ENCODE measurements around the gene ZCCHC24.

Gene ZCCHC24

GRCh38 chr10:79380125-79380945, 65.1 kb downstream of the ZCCHC24 start:
- no peak overlapping the region for H3K27ac ChIP-seq (ENCODE audit: low read depth, low read length)
- H3K4me1 ChIP-seq (ENCODE audit: control insufficient read depth, low read length) = no peaks in the 10 kb centered on the region
- H3K36me3 ChIP-seq (ENCODE audit: control insufficient read depth, low read length) = no peaks in the 10 kb centered on the region
- no peaks in the 10 kb centered on the region for H3K27me3 ChIP-seq (ENCODE audit: control insufficient read depth, low read length)
- TF ChIP-seq CTCF (IDR thresholded peaks at IDR 0.05; ENCODE audit: low read depth, low read length, poor library complexity, severe bottlenecking) = no peak
- TF ChIP-seq EZH2phosphoT487 (IDR thresholded peaks at IDR 0.05; ENCODE audit: borderline replicate concordance, low read length) = no peak
- no peak overlapping the region for H3K4me2 ChIP-seq (ENCODE audit: low read length)
- no peaks in the 10 kb centered on the region for H3K79me2 ChIP-seq (ENCODE audit: control insufficient read depth, low read length)
- H3F3A ChIP-seq (ENCODE audit: control insufficient read depth, insufficient read depth) = no peaks in the 10 kb centered on the region
- no peaks in the 10 kb centered on the region for H3K9me3 ChIP-seq (ENCODE audit: control insufficient read depth, insufficient read depth, low read length)
- no peak overlapping the region for H3K4me3 ChIP-seq (ENCODE audit: low read length)
- no peaks in the 10 kb centered on the region for H3K9me2 ChIP-seq (replicated peaks; ENCODE audit: control insufficient read depth, low read length)
- H4K20me1 ChIP-seq (ENCODE audit: control insufficient read depth, insufficient read depth, low read depth, low read length) = no peaks in the 10 kb centered on the region

GRCh38 chr10:79379512-79380124, 65.8 kb downstream of the ZCCHC24 start:
- H3K79me2 ChIP-seq (ENCODE audit: control insufficient read depth, low read length) = no peaks in the 10 kb centered on the region
- H3K27ac ChIP-seq (ENCODE audit: low read depth, low read length) = no peak overlapping the region
- H3F3A ChIP-seq (ENCODE audit: control insufficient read depth, insufficient read depth) = no peaks in the 10 kb centered on the region
- no peak for TF ChIP-seq EZH2phosphoT487 (IDR thresholded peaks at IDR 0.05; ENCODE audit: borderline replicate concordance, low read length)
- TF ChIP-seq CTCF (IDR thresholded peaks at IDR 0.05; ENCODE audit: low read depth, low read length, poor library complexity, severe bottlenecking) = no peak
- no peaks in the 10 kb centered on the region for H3K9me3 ChIP-seq (ENCODE audit: control insufficient read depth, insufficient read depth, low read length)
- H3K4me2 ChIP-seq (ENCODE audit: low read length) = no peak overlapping the region
- H4K20me1 ChIP-seq (ENCODE audit: control insufficient read depth, insufficient read depth, low read depth, low read length) = no peaks in the 10 kb centered on the region
- H3K4me1 ChIP-seq (ENCODE audit: control insufficient read depth, low read length) = no peaks in the 10 kb centered on the region
- no peaks in the 10 kb centered on the region for H3K36me3 ChIP-seq (ENCODE audit: control insufficient read depth, low read length)
- H3K9me2 ChIP-seq (replicated peaks; ENCODE audit: control insufficient read depth, low read length) = no peaks in the 10 kb centered on the region
- H3K4me3 ChIP-seq (ENCODE audit: low read length) = no peak overlapping the region
- H3K27me3 ChIP-seq (ENCODE audit: control insufficient read depth, low read length) = no peaks in the 10 kb centered on the region

GRCh38 chr10:79378647-79379511, 66.5 kb downstream of the ZCCHC24 start:
- Histone ChIP-seq H3K27me3 (ENCODE audit: control insufficient read depth, low read length) (no peaks in the 10 kb centered on the region; the same call in 1 of the 2 replicates), H4K20me1 (ENCODE audit: control insufficient read depth, insufficient read depth, low read depth, low read length) (no peaks in the 10 kb centered on the region), H3F3A (ENCODE audit: control insufficient read depth, insufficient read depth) (no peaks in the 10 kb centered on the region), H3K9me3 (ENCODE audit: control insufficient read depth, insufficient read depth, low read length) (no peaks in the 10 kb centered on the region), H3K4me2 (ENCODE audit: low read length) (no peak overlapping the region), H3K4me3 (ENCODE audit: low read length) (no peak overlapping the region), H3K4me1 (ENCODE audit: control insufficient read depth, low read length) (no peaks in the 10 kb centered on the region), H3K27ac (ENCODE audit: low read depth, low read length) (no peak overlapping the region), H3K36me3 (ENCODE audit: control insufficient read depth, low read length) (no peaks in the 10 kb centered on the region), H3K79me2 (ENCODE audit: control insufficient read depth, low read length) (no peaks in the 10 kb centered on the region), H3K9me2 (replicated peaks; ENCODE audit: control insufficient read depth, low read length) (no peaks in the 10 kb centered on the region)
- TF ChIP-seq CTCF (IDR thresholded peaks at IDR 0.05; ENCODE audit: low read depth, low read length, poor library complexity, severe bottlenecking) (no peak), EZH2phosphoT487 (IDR thresholded peaks at IDR 0.05; ENCODE audit: borderline replicate concordance, low read length) (no peak)

Data from DOHH2 (cell line).